Measurements from ENCODE around the gene LRWD1.

- TF ChIP-seq CTCF (IDR thresholded peaks at IDR 0.05) (no peak), POLR2AphosphoS5 (IDR thresholded peaks at IDR 0.05) (no peak)
Measured at GRCh38 chr7:102472126-102473041, 7.6 kb downstream of the LRWD1 start.

Measured in prostate gland (tissue), 2 donors.